T-helper 22 cell (primary cell): ENCODE results near the gene DNAH2.

Source experiments
- DNase-seq: peaks from one replicate; pipeline ENCODE4 v3.0.0-alpha.2; 2020; ENCODE audit warnings: low read depth

Gene DNAH2

DNA sequence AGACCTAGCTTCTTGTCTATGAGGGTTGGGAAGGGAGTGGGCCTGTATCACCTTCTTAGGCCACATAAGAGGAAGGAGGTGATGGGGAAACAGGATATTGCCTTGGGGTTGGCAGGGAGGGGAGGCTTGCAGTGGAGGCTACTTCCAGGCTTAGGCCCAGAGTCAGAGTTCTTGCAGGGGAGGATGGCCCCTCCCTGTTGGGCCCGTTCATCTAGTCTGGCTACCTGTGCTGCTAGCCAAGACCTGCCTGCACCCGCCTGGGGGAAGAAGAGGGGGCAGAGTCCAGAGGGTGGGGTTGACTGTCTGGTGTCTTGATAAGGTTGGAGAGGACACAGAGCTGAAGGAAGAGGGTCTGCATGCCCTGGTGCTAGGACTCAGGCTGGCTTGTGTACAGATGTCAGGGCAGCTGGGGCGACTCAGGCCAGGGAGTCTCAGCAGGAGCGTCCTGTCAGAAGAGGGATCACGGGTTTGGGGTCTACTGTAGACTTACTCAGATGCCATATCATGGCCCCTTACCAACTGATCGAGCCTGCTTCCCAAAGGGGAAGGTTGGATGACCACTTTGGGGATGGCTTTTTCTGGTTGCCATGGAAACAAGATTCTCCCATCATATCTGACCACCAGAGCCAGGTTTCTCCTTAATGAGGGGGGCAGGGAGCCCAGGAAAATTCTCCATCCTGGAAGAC, 121.8 kb downstream of the DNAH2 start:
- DNase-seq: no peak

GRCh38 chr17:7839876-7840261, 122.3 kb downstream of the DNAH2 start:
- DNase-seq: no peak

DNA sequence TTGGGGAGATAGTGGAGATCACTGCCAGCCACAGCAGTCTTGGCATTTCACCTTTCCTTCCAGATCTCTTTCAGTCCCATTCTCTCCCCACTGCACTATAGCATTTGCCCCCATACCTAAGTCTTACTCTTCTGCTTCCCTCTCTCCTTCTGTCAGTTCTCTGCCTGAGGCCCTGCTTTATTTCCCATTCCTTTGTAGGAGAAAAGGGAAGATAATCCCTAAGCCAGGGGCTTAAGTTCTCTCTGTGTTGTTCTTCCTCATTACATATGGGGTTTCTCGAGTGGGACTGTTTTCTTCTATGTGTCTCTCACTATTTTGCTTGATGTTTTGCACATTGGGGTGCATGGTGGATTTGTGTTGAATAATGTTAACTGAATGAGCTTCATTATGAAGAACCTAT, 122.9 kb downstream of the DNAH2 start:
- DNase-seq: no peak

- DNase-seq: no peak
Observed at GRCh38 chr17:7840875-7841274, 123.3 kb downstream of the DNAH2 start.

- peak; percentile 97 for DNase-seq
Observed at GRCh38 chr17:7841396-7841914, 123.9 kb downstream of the DNAH2 start.

GRCh38 chr17:7841915-7842379, 124.4 kb downstream of the DNAH2 start:
- DNase-seq: peak; percentile 80

DNA sequence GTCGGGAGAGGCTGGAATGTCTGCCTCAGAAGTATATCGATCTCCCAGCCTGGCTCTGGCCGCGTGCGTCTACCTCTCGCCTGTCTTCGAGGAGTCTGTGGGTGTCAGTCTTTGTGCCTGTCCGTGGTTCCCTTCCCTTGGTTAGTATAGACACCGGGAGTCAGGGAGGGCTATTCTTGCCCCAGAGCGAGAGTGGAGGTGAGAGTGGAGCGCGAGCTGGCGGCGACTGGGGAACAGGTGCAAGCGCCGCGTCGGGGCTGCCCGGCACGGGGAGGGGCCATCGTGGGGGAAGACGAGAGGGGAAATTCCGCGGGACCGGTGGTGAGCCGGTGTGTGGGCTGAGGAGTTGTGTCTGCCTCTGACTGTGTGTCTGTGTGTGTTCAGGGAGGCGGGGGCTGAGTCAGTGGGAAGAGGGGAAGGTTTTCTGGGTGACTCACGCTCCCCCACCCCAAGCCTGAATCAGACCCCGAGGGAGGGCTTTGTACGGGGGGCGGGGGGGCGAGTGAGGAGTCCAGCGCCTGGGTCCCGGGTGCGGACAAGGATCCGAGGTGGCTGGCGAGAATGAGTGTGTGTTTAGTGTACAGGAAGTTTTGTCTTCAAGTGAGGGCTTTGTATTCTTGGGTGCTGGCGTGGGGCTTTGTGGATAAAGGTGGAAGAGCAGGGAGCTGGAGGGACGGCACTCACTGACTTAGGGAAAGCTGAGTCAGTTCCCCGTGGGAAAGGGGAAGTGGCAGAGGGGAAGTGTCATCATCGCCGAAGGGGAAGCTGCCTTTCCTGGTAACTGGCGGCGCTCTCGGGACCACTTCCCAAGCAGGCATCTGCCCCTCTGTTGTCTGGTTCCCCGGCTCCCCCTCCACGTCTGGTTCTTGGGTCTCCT, 125.1 kb downstream of the DNAH2 start:
- DNase-seq: peak; percentile 98

- DNase-seq: no peak
Observed at GRCh38 chr17:7843257-7843535, 125.7 kb downstream of the DNAH2 start.

GRCh38 chr17:7843536-7844291, 126.2 kb downstream of the DNAH2 start:
- DNase-seq: peak; percentile 92

- peak; percentile 72 for DNase-seq
Observed at GRCh38 chr17:7844292-7845154, 127.0 kb downstream of the DNAH2 start.

DNA sequence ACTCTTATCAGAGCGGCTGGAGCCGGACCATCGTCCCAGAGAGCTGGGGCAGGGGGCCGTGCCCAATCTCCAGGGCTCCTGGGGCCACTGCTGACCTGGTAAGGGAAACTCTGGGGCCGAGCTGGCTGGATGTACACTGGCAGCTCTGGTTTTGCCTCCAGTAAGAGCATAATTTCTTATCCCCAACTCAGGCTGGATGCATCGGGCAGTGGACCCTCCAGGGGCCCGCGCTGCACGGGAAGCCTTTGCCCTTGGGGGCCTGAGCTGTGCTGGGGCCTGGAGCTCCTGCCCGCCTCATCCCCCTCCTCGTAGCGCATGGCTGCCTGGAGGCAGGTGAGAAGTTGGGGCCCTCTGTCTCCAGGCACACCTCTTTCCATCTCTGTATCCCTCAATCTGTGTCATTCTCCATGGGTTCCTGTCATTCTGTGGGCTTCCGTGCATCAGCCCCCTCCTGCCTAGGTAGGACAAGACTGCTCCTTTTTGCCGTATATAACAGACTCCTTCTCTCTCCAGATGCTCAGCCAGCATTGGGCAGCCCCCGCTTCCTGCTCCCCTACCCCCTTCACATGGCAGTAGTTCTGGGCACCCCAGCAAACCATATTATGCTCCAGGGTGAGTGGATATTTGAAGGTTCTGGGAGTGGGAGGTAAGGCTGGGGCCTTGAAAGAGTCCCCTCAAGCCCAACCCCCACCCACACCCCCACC, 128.0 kb downstream of the DNAH2 start:
- no peak for DNase-seq

GRCh38 chr17:7846063-7846735, 128.7 kb downstream of the DNAH2 start:
- DNase-seq: no peak

GRCh38 chr17:7846765-7847661, 129.5 kb downstream of the DNAH2 start:
- no peak for DNase-seq

- no peak for DNase-seq
Observed at GRCh38 chr17:7848131-7848579, 130.6 kb downstream of the DNAH2 start.

DNA sequence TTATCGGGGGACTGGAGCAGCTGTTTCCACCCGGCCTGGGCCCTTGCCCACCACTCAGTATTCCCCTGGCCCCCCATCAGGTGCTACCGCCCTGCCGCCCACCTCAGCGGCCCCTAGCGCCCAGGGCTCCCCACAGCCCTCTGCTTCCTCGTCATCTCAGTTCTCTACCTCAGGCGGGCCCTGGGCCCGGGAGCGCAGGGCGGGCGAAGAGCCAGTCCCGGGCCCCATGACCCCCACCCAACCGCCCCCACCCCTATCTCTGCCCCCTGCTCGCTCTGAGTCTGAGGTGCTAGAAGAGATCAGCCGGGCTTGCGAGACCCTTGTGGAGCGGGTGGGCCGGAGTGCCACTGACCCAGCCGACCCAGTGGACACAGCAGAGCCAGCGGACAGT, 131.2 kb downstream of the DNAH2 start:
- no peak for DNase-seq

DNA sequence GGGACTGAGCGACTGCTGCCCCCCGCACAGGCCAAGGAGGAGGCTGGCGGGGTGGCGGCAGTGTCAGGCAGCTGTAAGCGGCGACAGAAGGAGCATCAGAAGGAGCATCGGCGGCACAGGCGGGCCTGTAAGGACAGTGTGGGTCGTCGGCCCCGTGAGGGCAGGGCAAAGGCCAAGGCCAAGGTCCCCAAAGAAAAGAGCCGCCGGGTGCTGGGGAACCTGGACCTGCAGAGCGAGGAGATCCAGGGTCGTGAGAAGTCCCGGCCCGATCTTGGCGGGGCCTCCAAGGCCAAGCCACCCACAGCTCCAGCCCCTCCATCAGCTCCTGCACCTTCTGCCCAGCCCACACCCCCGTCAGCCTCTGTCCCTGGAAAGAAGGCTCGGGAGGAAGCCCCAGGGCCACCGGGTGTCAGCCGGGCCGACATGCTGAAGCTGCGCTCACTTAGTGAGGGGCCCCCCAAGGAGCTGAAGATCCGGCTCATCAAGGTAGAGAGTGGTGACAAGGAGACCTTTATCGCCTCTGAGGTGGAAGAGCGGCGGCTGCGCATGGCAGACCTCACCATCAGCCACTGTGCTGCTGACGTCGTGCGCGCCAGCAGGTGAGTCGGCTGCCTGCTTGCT, 131.7 kb downstream of the DNAH2 start:
- no peak for DNase-seq

DNA sequence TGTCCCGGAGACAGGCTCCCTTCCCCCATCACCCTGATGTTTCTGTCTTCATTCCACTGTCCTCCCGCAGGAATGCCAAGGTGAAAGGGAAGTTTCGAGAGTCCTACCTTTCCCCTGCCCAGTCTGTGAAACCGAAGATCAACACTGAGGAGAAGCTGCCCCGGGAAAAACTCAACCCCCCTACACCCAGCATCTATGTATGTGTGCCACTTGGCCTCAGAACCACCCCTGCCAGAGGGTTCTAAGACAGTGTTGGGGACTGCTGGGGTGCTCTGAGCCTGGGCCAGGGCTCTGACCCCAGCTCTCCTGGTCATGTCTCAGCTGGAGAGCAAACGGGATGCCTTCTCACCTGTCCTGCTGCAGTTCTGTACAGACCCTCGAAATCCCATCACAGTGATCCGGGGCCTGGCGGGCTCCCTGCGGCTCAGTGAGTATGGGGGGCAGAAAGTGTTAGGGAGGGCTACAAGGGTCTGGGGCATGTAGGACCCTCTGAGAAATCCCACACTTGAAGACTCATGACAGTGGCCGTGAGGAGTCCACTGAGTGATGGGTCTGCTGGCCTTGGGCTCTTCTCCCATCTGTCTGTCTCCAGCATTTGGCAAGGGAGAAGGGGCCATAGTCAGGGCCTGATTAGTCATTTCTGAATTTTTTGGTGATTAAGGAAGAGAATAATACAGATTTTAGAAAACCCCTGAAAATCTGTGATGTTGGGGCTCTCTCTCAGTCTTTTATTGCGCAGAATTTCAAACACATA, 132.4 kb downstream of the DNAH2 start:
- DNase-seq: no peak
